ENCODE data around the gene NR5A1. TPM values are rescaled to one million over a fixed set of nuclear protein-coding genes. Genes with fewer than 3 reads are reported as not detected.
A peak's percentile ranks its signal among the peaks of the same experiment; 100 is the strongest.

NR5A1 gene
- polyA plus RNA-seq (2013, experiment 1 of 2) = 1.00 TPM
- 0.56 TPM for polyA plus RNA-seq (2013, experiment 2 of 2)

DNA sequence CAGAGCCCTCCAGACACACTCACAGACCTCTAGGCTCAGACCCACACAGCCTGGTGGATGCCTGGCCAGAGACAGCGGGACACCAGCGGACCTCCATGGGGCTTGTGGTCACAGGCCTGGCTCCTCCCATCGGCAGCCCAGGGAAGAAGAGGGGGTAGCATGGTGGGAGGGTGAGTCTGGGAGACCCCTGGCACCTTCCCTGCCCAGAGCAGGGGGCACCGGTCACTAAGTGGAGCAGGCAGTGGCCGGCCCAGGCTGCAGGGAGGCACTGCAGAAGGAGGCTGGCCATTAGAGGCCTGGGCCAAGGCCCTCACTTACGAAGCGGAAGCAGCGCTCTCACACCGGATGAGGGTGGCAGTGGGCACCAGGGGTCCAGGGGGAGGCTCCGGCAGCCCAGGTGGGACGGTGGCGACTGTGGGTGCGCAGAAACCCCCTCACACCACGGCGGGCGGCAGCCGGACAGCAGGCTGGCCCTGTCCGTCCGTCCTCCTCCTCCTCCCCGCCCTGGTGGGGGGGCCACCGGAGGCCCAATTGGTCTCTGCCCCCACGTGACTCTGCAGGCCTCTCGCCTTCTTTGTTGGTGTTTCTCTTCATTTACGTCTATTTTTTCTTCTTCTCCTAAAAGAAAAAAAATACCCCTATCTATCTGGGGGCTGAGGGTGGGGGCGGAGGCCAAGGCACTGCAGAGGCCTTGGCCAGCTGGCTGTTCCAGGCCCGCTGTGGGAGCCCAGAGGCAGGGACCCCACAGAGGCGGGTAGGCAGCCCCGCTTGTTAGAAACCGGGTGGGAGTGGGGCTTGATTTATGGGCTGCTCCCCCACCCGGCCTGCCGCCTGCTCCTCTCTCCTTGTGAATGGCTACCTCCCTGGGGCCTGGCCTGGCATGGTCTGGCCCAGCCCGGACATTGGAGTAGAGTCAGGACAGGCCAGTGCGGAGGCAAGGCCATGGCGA, at the start of gene NR5A1:
Gene NR5A1 (minus strand): TSS at position 469 of the 949 bp plus-strand sequence. CDS start 4,004 bp downstream, outside the sequence.
- no peaks in the 10 kb centered on the region for H3K9me3 ChIP-seq (ENCODE audit: control insufficient read depth, low read length)
- H3K4me1 ChIP-seq (ENCODE audit: control insufficient read depth, insufficient read depth, low read length, poor library complexity, severe bottlenecking) = peaks cover 6% of the 10 kb centered on the region
- WGBS, 2 experiments (ENCODE audit: insufficient coverage in 2 of 2) = 94% methylated on average over 20 to 23 of the region's 34 CpGs
- H3K4me3 ChIP-seq (ENCODE audit: extremely low read depth, insufficient read depth, low read length, poor library complexity, severe bottlenecking) = no peak within 1 kb of the TSS
- no peak within 1 kb of the TSS for H3K27ac ChIP-seq (ENCODE audit: low read depth, low read length, severe bottlenecking)
- no peaks in the 10 kb centered on the region for H3K36me3 ChIP-seq (ENCODE audit: control insufficient read depth, insufficient read depth, low read length)

DNA sequence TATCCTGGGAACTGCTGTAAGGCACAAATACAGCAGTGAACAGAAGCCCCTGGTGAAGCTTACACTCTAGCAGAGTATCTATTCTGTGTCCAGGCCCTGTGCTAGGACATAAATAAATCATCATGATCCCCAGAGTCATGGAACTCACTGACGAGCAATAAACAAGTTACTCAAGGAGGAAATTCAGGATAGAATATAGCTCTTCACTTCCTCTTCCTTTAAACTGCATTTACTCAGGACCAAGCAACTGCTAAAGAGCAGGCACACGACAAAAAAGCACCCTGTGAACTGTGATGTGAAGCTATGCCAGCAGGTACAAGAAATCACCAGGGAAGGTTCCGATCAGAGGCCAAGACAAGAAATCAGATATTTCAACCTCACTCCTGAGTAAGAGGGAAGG, 47.8 kb upstream of the NR5A1 start:
- H3K4me3 ChIP-seq (ENCODE audit: extremely low read depth, insufficient read depth, low read length, poor library complexity, severe bottlenecking) = no peak overlapping the region
- peaks cover 5% of the 10 kb centered on the region for H3K36me3 ChIP-seq (ENCODE audit: control insufficient read depth, insufficient read depth, low read length)
- no peaks in the 10 kb centered on the region for H3K9me3 ChIP-seq (ENCODE audit: control insufficient read depth, low read length)
- 100% methylated on average over 1 of the region's 3 CpGs for WGBS, 2 experiments (ENCODE audit: insufficient coverage in 2 of 2)
- no peak overlapping the region for H3K27ac ChIP-seq (ENCODE audit: low read depth, low read length, severe bottlenecking)
- peaks cover 2% of the 10 kb centered on the region for H3K4me1 ChIP-seq (ENCODE audit: control insufficient read depth, insufficient read depth, low read length, poor library complexity, severe bottlenecking)

DNA sequence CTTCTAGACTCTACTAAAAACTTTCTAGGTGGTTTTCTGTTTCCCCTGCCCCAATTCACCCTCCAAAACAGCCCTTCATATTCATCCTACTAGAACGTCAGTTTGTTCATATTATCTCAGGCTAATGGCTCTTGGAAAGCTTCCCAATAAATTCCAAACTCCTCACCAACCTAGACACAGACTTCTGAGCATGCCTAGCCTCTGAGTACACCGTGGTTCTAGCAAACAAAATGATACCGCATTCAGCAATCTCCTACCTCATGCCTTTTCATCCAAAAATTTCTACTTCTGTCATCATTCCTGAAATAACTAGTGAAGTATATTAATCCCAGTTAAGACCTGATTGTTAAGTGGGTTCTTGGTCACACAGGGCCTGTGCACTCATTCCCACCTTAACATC, 46.5 kb upstream of the NR5A1 start:
- no peak overlapping the region for H3K27ac ChIP-seq (ENCODE audit: low read depth, low read length, severe bottlenecking)
- WGBS, 2 experiments (ENCODE audit: insufficient coverage in 2 of 2) = 88 to 92% methylated on average over 1 to 2 of the region's 3 CpGs
- H3K36me3 ChIP-seq (ENCODE audit: control insufficient read depth, insufficient read depth, low read length) = peaks cover 5% of the 10 kb centered on the region
- H3K9me3 ChIP-seq (ENCODE audit: control insufficient read depth, low read length) = no peaks in the 10 kb centered on the region
- H3K4me1 ChIP-seq (ENCODE audit: control insufficient read depth, insufficient read depth, low read length, poor library complexity, severe bottlenecking) = peaks cover 8% of the 10 kb centered on the region
- no peak overlapping the region for H3K4me3 ChIP-seq (ENCODE audit: extremely low read depth, insufficient read depth, low read length, poor library complexity, severe bottlenecking)

DNA sequence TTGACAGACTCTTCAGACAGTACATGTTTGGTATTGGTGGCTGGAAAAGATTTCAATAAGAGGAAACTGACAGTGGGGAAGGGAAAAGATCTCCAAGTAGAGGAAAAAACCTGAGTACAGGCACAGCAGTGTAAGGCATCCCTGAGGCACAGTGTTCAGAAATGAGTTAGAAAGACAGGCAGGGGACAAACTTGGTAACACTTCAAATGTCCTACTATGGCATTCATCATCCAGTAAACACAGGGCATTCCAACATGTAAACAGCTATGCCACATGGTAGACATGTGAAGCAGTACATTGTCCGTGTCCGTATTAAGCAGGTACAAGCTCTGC, 45.0 kb upstream of the NR5A1 start:
- peak overlapping the region; percentile 71 for H3K27ac ChIP-seq (ENCODE audit: low read depth, low read length, severe bottlenecking)
- H3K4me3 ChIP-seq (ENCODE audit: extremely low read depth, insufficient read depth, low read length, poor library complexity, severe bottlenecking) = no peak overlapping the region
- H3K9me3 ChIP-seq (ENCODE audit: control insufficient read depth, low read length) = no peaks in the 10 kb centered on the region
- H3K4me1 ChIP-seq (ENCODE audit: control insufficient read depth, insufficient read depth, low read length, poor library complexity, severe bottlenecking) = peaks cover 8% of the 10 kb centered on the region
- H3K36me3 ChIP-seq (ENCODE audit: control insufficient read depth, insufficient read depth, low read length) = peaks cover 5% of the 10 kb centered on the region
- WGBS, 2 experiments (ENCODE audit: insufficient coverage in 2 of 2) = no CpG with 5 or more reads among the region's 2 CpGs

DNA sequence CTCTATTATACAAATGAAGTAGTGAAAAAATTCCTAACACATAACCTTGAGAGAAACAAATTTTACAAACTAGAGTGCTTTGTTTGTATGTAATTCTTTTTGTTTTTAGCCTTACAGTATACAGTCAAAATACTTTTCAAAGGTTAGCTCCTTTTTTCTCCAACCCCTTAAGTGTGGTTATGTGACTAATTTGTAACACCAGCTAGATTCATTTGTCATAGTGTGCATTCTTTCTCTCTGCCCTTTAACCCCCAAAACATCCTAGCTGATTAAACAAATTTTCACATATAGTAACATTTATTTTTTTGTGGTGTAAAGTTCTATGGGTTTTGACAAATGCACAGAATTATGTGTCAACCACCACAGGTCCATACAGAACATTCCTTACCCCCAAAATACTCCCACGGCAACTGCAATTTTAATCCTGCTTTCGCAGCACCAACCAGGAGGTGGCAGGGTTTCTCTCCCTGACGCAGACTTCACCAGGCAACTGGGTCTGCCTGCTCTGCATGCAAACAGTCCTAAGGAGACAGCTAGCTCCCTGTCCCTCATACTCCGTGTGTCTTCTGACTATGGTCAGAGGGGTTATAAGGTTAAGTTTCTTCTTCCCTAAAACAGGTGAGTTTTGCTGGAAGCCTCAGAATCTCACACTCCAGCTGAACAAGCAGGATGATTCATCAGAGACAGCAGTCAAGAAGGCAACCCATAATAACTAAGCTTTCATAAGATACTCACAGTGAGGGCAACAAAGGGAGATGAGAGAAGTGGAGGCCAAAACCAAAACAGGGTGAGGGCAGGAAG, 44.5 kb upstream of the NR5A1 start:
- H3K36me3 ChIP-seq (ENCODE audit: control insufficient read depth, insufficient read depth, low read length) = peaks cover 5% of the 10 kb centered on the region
- WGBS, 2 experiments (ENCODE audit: insufficient coverage in 2 of 2) = 16 to 35% methylated on average over 2 to 3 of the region's 4 CpGs
- no peaks in the 10 kb centered on the region for H3K9me3 ChIP-seq (ENCODE audit: control insufficient read depth, low read length)
- H3K4me1 ChIP-seq (ENCODE audit: control insufficient read depth, insufficient read depth, low read length, poor library complexity, severe bottlenecking) = peaks cover 8% of the 10 kb centered on the region
- peak overlapping the region; percentile 71 for H3K27ac ChIP-seq (ENCODE audit: low read depth, low read length, severe bottlenecking)
- H3K4me3 ChIP-seq (ENCODE audit: extremely low read depth, insufficient read depth, low read length, poor library complexity, severe bottlenecking) = no peak overlapping the region

DNA sequence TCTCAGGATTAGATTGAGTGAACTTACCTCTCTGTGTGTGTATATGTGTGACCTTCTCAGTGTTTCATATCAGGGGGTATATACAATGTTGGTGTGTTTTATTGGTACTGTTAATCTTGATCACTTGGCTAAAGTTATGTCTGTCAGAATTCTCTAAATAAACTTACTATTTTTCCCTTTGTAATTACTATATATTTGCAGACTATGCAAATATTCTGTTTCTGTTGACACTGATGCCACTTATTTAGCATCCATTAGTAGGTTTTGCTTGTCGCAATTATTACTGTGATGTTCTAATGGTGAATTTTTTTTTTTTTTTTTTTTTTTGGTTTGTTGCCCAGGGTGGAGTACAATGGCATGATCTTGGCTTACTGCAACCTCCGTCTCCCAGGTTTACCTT, 42.9 kb upstream of the NR5A1 start:
- WGBS, 2 experiments (ENCODE audit: insufficient coverage in 2 of 2) = 100% methylated on average over 1 of the region's 2 CpGs
- H3K27ac ChIP-seq (ENCODE audit: low read depth, low read length, severe bottlenecking) = no peak overlapping the region

DNA sequence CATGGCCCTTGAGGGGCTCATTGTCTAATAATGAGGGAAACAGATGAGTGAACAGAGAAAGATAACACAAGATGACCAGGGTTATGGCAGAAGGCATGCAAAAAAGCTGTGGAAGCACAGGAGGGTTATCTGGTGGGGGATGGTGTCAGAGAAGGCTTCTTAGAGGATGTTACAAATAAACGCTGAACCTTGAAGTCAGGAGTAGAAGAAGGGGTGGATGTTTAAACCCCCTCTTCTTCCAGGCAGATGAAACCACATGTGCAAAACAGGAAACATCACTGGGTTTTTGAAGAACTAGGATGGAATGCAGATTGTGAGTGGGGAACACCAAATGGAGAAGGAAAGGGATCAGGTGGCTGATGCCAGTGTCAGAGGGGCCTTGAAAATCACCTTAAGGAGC, 41.8 kb upstream of the NR5A1 start:
- peaks cover 5% of the 10 kb centered on the region for H3K36me3 ChIP-seq (ENCODE audit: control insufficient read depth, insufficient read depth, low read length)
- H3K4me3 ChIP-seq (ENCODE audit: extremely low read depth, insufficient read depth, low read length, poor library complexity, severe bottlenecking) = no peak overlapping the region
- no peak overlapping the region for H3K27ac ChIP-seq (ENCODE audit: low read depth, low read length, severe bottlenecking)
- 83 to 100% methylated on average over 1 of the region's 1 CpG for WGBS, 2 experiments (ENCODE audit: insufficient coverage in 2 of 2)
- H3K4me1 ChIP-seq (ENCODE audit: control insufficient read depth, insufficient read depth, low read length, poor library complexity, severe bottlenecking) = peaks cover 8% of the 10 kb centered on the region
- no peaks in the 10 kb centered on the region for H3K9me3 ChIP-seq (ENCODE audit: control insufficient read depth, low read length)

More for the DNA sequence above, 42.9 kb upstream of the NR5A1 start:
- Histone ChIP-seq H3K9me3 (ENCODE audit: control insufficient read depth, low read length) (no peaks in the 10 kb centered on the region), H3K4me3 (ENCODE audit: extremely low read depth, insufficient read depth, low read length, poor library complexity, severe bottlenecking) (no peak overlapping the region), H3K36me3 (ENCODE audit: control insufficient read depth, insufficient read depth, low read length) (peaks cover 5% of the 10 kb centered on the region), H3K4me1 (ENCODE audit: control insufficient read depth, insufficient read depth, low read length, poor library complexity, severe bottlenecking) (peaks cover 8% of the 10 kb centered on the region)

DNA sequence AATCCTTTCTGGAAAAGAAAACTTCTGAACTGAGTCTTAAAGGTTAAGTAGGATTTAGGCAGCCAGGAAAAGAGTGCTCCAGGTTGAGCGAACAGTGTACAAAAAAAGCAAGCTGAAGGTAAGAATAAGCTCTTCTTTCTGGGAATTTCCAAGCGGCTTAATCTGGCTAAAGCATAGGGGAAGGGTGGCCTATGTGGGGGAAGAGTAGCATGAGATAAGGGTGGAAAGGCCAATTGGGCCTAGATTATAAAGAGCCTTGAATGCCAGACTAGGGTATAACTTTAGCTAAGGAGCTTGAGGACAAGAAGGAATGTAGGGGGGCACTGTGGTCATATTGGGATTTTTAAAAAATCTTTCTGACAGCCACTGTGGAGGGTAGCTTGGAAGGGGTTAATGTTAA, 37.3 kb upstream of the NR5A1 start:
- no peaks in the 10 kb centered on the region for H3K9me3 ChIP-seq (ENCODE audit: control insufficient read depth, low read length)
- H3K4me3 ChIP-seq (ENCODE audit: extremely low read depth, insufficient read depth, low read length, poor library complexity, severe bottlenecking) = no peak overlapping the region
- peaks cover 6% of the 10 kb centered on the region for H3K4me1 ChIP-seq (ENCODE audit: control insufficient read depth, insufficient read depth, low read length, poor library complexity, severe bottlenecking)
- peaks cover 17% of the 10 kb centered on the region for H3K36me3 ChIP-seq (ENCODE audit: control insufficient read depth, insufficient read depth, low read length)
- H3K27ac ChIP-seq (ENCODE audit: low read depth, low read length, severe bottlenecking) = no peak overlapping the region
- 97 to 100% methylated on average over 2 of the region's 2 CpGs for WGBS, 2 experiments (ENCODE audit: insufficient coverage in 2 of 2)

DNA sequence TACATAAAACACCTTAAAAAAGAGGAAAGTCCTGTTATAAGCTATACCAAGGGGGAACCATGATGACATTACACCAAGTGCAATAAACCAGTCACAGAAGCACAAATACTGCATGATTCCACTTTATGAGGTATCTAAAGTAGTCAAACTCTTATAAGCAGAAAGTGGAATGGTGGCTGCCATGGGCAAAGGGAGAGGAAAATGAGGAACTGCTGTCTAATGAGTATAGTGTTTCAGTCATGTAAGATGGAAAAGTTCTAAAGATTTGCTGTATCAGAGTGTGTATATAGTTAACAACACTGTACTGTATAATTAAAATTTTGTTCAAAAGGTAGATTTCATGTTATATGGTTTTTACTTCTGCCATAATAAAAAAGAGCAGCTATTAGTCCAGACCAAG, 34.6 kb upstream of the NR5A1 start:
- Histone ChIP-seq H3K4me1 (ENCODE audit: control insufficient read depth, insufficient read depth, low read length, poor library complexity, severe bottlenecking) (no peaks in the 10 kb centered on the region), H3K27ac (ENCODE audit: low read depth, low read length, severe bottlenecking) (no peak overlapping the region), H3K36me3 (ENCODE audit: control insufficient read depth, insufficient read depth, low read length) (peaks cover 32% of the 10 kb centered on the region), H3K4me3 (ENCODE audit: extremely low read depth, insufficient read depth, low read length, poor library complexity, severe bottlenecking) (no peak overlapping the region), H3K9me3 (ENCODE audit: control insufficient read depth, low read length) (no peaks in the 10 kb centered on the region)

DNA sequence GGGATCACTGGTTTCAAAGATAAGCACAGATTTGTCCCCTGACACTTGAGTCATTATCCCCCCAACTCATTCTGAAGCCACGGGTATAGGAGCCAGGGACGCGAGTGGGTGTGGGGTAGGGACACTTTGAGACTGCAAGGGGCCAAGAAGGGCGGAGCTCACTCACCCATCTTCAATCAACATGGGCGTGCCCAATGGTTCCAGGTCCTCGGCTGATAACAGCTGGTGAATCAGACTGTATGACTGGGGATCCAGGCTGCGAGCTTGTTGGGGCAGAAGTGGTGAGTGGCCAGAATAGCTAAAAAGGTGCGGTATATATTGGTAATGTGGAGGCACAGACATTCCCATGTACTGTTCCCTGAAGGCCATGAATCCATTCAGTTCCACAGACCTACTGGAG, 30.7 kb upstream of the NR5A1 start:
- Histone ChIP-seq H3K27ac (ENCODE audit: low read depth, low read length, severe bottlenecking) (no peak overlapping the region), H3K36me3 (ENCODE audit: control insufficient read depth, insufficient read depth, low read length) (peaks cover 42% of the 10 kb centered on the region), H3K9me3 (ENCODE audit: control insufficient read depth, low read length) (no peaks in the 10 kb centered on the region), H3K4me1 (ENCODE audit: control insufficient read depth, insufficient read depth, low read length, poor library complexity, severe bottlenecking) (peaks cover 3% of the 10 kb centered on the region), H3K4me3 (ENCODE audit: extremely low read depth, insufficient read depth, low read length, poor library complexity, severe bottlenecking) (no peak overlapping the region)
- WGBS, 2 experiments (ENCODE audit: insufficient coverage in 2 of 2) = 93 to 100% methylated on average over 3 to 5 of the region's 8 CpGs

All from mesodermal cell (in vitro differentiated cells).